Cardiac fibroblast (primary cell): Measurements from ENCODE around the gene GATB.
A peak's percentile ranks its signal among the peaks of the same experiment; 100 is the strongest.

Experiments used
- DNase-seq, 2 donors: peaks; one replicate each; pipeline versions ENCODE4 v3.0.0 to v3.0.0-alpha.2; 2010; ENCODE audit warnings: low read depth in 2 of 2
- H3K4me3 ChIP-seq, 2 donors: replicated peaks in 1 of 2; 1 replicate in 1 of 2; 2 replicates in 1 of 2; pipeline ENCODE4 v1.5.1; 2011; ENCODE audit warnings: low read depth in 2 of 2, low read length in 2 of 2, mild to moderate bottlenecking in 2 of 2, moderate library complexity in 1 of 2
- TF ChIP-seq, protein P1 (sequence below): IDR thresholded peaks from one replicate; pipeline ENCODE4 v1.5.1; 2011; ENCODE audit warnings: low read depth, mild to moderate bottlenecking, low read length, inconsistent platforms

Gene GATB, protein sequence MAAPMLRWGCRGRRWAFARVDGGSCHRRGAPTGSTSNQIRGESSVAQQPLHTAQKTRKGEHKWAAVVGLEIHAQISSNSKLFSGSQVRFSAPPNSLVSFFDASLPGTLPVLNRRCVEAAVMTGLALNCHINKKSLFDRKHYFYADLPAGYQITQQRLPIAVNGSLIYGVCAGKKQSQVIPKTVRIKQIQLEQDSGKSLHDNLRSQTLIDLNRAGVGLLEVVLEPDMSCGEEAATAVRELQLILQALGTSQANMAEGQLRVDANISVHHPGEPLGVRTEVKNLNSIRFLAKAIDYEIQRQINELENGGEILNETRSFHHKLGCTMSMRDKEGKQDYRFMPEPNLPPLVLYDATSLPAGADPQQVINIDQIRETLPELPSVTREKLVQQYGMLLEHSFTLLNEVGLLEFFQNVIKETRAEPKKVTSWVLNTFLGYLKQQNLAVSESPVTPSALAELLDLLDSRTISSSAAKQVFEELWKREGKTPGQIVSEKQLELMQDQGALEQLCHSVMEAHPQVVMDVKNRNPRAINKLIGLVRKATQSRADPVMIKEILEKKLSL

DNA sequence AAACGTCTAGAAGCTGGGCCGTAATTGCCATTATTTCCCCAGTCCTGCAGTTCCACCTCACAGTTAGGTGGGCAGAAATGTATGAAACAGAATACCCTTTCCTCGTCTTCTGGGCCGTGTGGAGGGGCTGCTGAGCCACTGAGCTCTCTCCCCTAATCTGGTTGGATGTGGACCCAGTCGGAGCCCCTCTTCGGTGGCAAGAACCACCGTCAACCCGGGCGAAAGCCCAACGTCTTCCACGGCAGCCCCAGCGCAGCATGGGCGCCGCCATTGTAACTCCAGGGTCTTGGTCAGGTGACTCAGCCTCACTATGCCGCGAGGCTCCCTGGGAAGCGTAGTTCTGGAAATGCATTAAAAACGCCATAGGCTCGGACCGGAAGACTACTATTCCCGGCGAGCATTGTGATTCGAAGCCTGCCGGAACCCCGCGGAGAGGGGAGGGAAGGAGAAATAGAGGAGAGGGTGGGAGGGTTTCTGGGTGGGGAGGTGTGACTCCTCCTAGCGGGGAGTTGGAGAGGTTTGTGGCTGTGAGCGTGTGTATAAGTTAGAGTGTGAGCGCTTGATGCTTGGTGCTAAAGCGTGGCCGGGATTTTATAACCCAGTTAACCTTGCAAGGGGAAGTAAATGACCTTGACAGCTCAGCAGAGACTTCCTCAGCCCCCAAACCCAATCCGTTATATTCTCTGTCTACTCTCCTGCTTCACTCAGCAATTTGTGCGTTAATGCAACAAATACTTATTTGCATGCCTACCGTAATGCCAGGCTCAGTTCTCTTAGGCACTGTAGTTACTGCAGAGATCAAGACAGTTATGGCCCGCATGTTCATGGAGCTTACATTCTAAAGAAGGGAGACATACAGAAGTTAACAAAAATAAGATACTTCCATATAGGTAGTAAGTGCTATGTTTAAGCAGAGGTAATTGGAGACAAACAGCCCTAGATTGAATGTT is at the start of gene GATB:
Gene GATB, minus strand, starts transcription at position 296 of the 950 bp plus-strand sequence. Its CDS starts 25 bp downstream, at position 271.
- TF ChIP-seq, protein P1, sequence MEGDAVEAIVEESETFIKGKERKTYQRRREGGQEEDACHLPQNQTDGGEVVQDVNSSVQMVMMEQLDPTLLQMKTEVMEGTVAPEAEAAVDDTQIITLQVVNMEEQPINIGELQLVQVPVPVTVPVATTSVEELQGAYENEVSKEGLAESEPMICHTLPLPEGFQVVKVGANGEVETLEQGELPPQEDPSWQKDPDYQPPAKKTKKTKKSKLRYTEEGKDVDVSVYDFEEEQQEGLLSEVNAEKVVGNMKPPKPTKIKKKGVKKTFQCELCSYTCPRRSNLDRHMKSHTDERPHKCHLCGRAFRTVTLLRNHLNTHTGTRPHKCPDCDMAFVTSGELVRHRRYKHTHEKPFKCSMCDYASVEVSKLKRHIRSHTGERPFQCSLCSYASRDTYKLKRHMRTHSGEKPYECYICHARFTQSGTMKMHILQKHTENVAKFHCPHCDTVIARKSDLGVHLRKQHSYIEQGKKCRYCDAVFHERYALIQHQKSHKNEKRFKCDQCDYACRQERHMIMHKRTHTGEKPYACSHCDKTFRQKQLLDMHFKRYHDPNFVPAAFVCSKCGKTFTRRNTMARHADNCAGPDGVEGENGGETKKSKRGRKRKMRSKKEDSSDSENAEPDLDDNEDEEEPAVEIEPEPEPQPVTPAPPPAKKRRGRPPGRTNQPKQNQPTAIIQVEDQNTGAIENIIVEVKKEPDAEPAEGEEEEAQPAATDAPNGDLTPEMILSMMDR = peak; percentile 48
- DNase-seq = peak; percentile 97
- H3K4me3 ChIP-seq = peak within 1 kb of the TSS; percentile 60 to 78

DNA sequence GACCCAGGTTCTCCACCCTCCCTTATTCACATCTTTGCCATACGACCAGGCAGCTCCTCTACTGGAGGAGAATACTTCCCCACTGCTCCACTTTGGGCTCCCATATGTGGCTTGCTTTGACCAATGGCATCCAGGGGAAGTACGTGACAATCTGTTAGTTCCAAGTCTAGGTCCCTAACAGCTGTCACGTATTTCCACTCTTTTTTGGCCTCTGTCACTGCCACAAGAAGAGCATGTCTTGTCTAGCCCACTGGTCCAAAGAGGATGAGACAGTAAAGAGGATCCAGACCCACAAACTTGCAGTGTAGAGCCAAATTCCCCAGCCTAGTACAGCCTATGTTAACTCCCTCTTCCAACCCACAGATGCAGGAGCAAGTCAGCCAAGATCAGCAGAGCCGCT is 49.7 kb upstream of the GATB start:
- no peak overlapping the region for H3K4me3 ChIP-seq
- TF ChIP-seq, protein P1 = no peak
- DNase-seq = no peak

- no peak for DNase-seq
- H3K4me3 ChIP-seq = no peak overlapping the region
- TF ChIP-seq, protein P1 = no peak
Measured at GRCh38 chr4:151809716-151810115, 48.9 kb upstream of the GATB start.

- no peak overlapping the region for H3K4me3 ChIP-seq
- TF ChIP-seq, protein P1 = no peak
- no peak for DNase-seq
Measured at GRCh38 chr4:151808542-151808941, 47.7 kb upstream of the GATB start.

DNA sequence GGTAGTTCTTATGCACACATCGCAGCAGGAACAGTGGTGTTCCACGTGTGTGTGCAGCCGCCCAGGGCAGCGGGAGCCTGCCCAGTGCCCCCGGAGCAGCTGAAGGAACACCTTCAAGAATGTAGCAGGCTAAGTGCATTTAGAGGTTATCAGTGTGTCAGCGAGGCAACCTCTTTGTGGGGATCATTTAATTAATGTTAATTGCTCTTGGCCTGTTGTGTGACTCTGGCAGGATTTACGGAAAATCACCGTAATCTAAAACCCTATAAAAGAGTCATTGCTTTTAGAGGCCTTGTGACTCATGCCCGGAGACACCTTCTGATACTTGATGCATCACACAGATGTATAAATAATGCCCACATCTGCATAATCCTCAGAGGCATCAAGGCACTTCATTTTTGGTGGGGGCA is 47.3 kb upstream of the GATB start:
- DNase-seq = no peak
- no peak overlapping the region for H3K4me3 ChIP-seq
- TF ChIP-seq, protein P1 = no peak

DNA sequence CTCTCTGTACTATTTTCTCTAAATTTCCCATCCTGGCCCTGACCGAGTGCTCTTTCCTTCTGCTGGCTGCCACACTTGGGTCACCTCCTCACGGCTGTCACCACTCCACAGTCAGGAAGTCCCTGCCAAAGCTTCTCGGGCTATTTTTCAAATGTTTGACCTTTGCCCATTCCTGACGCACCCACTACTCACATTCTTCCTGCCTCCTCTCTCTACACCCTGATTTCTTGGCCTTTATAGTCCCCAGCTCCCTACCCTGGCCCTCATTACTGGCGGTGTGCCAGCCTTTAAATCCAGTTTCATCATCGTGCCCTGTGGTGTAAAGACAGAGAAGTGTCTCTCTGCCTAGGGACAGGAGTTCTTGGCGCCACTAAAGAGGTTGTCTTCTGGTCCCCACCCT is 46.4 kb upstream of the GATB start:
- no peak overlapping the region for H3K4me3 ChIP-seq
- TF ChIP-seq, protein P1 = no peak
- peak in 1 of 2 donors; percentile 57 for DNase-seq
